CD4-positive, alpha-beta T cell (primary cell): ENCODE data around the gene FKBP5. TPM values are rescaled to one million over a fixed set of nuclear protein-coding genes. Genes with fewer than 3 reads are reported as not detected.

Source experiments
- ATAC-seq: fragments of 200-7000 bp; cut with Tn5 transposase; one replicate; pipeline ENCODE4 v1.10.0; 2022; ENCODE audit warnings: mild to moderate bottlenecking; ENCODE audit not compliant: poor library complexity
- CTCF ChIA-PET: fragments of 350-600 bp; sonication (Branson Sonifier 250); formaldehyde crosslinking; loops from one replicate; lab custom pipeline; 2021; ENCODE audit warnings: antibody characterized with exemption, inconsistent platforms; lab: Charles Lee
- POLR2A ChIA-PET: fragments of 350-600 bp; sonication (Branson Sonifier 250); formaldehyde crosslinking; loops from one replicate; lab custom pipeline; 2021; ENCODE audit warnings: antibody characterized with exemption, inconsistent platforms; lab: Charles Lee
- DNase-seq, 14 experiments: peaks; one replicate each; pipeline ENCODE4 v3.0.0-alpha.2; 2013 to 2020; ENCODE audit warnings: mixed read lengths in 2 of 14
- H3K27ac ChIP-seq, 2 donors: one replicate each; pipeline versions ENCODE4 v1.5.1 to v1.7.0; 2013; ENCODE audit warnings: low read length in 2 of 2, low read depth in 1 of 2, mild to moderate bottlenecking in 1 of 2
- H3K27me3 ChIP-seq, 2 experiments: 1 replicate in 1 of 2; 2 replicates in 1 of 2; pipeline versions ENCODE4 v1.6.1 to v1.7.0; 2013; ENCODE audit warnings: low read length in 2 of 2, control low read depth in 1 of 2, mild to moderate bottlenecking in 1 of 2, moderate library complexity in 1 of 2; ENCODE audit not compliant: insufficient read depth in 2 of 2, control insufficient read depth in 1 of 2
- H3K36me3 ChIP-seq: one replicate; pipeline ENCODE4 v1.6.1; 2013; ENCODE audit warnings: low read length, control low read depth; ENCODE audit not compliant: insufficient read depth
- H3K4me1 ChIP-seq: one replicate; pipeline ENCODE4 v1.6.1; 2013; ENCODE audit warnings: low read length, control low read depth; ENCODE audit not compliant: insufficient read depth
- H3K4me3 ChIP-seq: one replicate; pipeline ENCODE4 v1.5.1; 2013; ENCODE audit warnings: mild to moderate bottlenecking, low read length, moderate library complexity
- H3K9me3 ChIP-seq, 2 experiments: 1 replicate in 1 of 2; 2 replicates in 1 of 2; pipeline versions ENCODE4 v1.6.1 to v1.7.0; 2013; ENCODE audit warnings: low read length in 2 of 2, mild to moderate bottlenecking in 2 of 2, control low read depth in 1 of 2, moderate library complexity in 1 of 2; ENCODE audit not compliant: control insufficient read depth in 1 of 2, insufficient read depth in 1 of 2
- H3K27ac Mint-ChIP-seq: one replicate; pipeline ENCODE4 v1.8.0; 2020; ENCODE audit warnings: mixed read lengths
- H3K27me3 Mint-ChIP-seq: one replicate; pipeline ENCODE4 v1.8.0; 2021; ENCODE audit warnings: mixed read lengths
- H3K36me3 Mint-ChIP-seq: one replicate; pipeline ENCODE4 v1.8.0; 2021; ENCODE audit warnings: low read depth, mixed read lengths
- H3K4me1 Mint-ChIP-seq: one replicate; pipeline ENCODE4 v1.8.0; 2021; ENCODE audit warnings: low read depth, mixed read lengths
- H3K4me3 Mint-ChIP-seq: one replicate; pipeline ENCODE4 v1.8.0; 2020; ENCODE audit warnings: mild to moderate bottlenecking, mixed read lengths
- H3K9me3 Mint-ChIP-seq: one replicate; pipeline ENCODE4 v1.8.0; 2020; ENCODE audit warnings: mixed read lengths
- intact Hi-C, 2 experiments: fragments of 100-400 bp; cut with DNase I in 1 of 2; cut with micrococcal nuclease in 1 of 2; formaldehyde crosslinking; loops; one replicate each; pipeline versions ENCODE4 v1.15.1 to v1.9.0; 2023 to 2025; cut with DNase I, micrococcal nuclease
- total RNA-seq, 174 experiments: library from RNA in 2 of 174; stranded (reverse) in 2 of 174; gene quantifications; one replicate each; pipeline ENCODE4 v1.2.3 and lab custom pipeline; 2021 to 2026
- TF ChIP-seq, protein P1 (sequence below): fragments of 200-600 bp; IDR thresholded peaks from one replicate; pipeline ENCODE4 v1.8.0; 2022; ENCODE audit warnings: antibody characterized with exemption, mild to moderate bottlenecking

The FKBP5 gene
- total RNA-seq, 2 experiments from 2014 or later = 72.6 to 75.9 TPM

DNA sequence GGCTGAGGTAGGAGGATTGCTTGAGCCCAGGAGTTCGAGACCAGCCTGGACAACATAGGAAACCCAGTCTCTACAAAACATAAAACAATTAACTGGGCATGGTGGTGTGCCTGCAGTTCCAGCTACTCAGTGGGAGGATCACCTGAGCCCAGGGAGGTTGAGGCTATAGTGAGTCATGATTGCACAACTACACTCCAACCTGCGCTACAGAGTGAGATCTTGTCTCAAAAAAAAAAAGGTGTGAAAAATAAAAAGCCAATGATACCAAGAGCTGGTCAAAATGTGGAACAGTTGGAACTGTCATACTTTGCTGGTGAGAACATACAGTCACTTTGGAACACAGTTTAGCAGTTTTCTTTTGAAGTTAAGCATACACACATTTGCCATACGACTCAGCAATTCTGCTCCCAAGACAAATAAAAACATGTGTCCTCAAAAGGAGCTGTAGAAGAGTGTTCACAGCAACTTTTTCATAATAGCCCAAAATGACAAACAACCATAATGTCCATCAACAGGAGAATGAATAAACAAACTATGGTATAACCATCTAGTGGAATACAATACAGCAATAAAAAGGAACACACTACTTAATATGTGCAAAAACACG lies 21.6 kb upstream of the FKBP5 start:
- Mint-ChIP-seq H3K27me3 (no peaks in the 10 kb centered on the region), H3K4me3 (no peak overlapping the region), H3K36me3 (no peaks in the 10 kb centered on the region), H3K27ac (no peak overlapping the region), H3K9me3 (no peaks in the 10 kb centered on the region), H3K4me1 (peaks cover 25% of the 10 kb centered on the region)
- intact Hi-C loops = no loop called here
- Histone ChIP-seq H3K27ac (no peak overlapping the region), H3K27me3 (no peaks in the 10 kb centered on the region), H3K4me1 (peaks cover 23% of the 10 kb centered on the region), H3K36me3 (no peaks in the 10 kb centered on the region), H3K4me3 (no peak overlapping the region), H3K9me3 (no peaks in the 10 kb centered on the region)
- DNase-seq (peak in 4 of 14 experiments; percentile 34 to 62 (median 46)), ATAC-seq (peak; percentile 58)
- ChIA-PET POLR2A (interaction anchor here (0.6 to 1.0 kb wide), 2 partner anchors 20 to 23 kb away, joined by 3 read pairs; no protein-coding TSS in a partner anchor), CTCF (interaction anchor here (0.7 to 1.3 kb wide), 3 partner anchors 19 to 86 kb away, joined by 3 to 4 read pairs (median 3); no protein-coding TSS in a partner anchor)
- TF ChIP-seq, protein P1, sequence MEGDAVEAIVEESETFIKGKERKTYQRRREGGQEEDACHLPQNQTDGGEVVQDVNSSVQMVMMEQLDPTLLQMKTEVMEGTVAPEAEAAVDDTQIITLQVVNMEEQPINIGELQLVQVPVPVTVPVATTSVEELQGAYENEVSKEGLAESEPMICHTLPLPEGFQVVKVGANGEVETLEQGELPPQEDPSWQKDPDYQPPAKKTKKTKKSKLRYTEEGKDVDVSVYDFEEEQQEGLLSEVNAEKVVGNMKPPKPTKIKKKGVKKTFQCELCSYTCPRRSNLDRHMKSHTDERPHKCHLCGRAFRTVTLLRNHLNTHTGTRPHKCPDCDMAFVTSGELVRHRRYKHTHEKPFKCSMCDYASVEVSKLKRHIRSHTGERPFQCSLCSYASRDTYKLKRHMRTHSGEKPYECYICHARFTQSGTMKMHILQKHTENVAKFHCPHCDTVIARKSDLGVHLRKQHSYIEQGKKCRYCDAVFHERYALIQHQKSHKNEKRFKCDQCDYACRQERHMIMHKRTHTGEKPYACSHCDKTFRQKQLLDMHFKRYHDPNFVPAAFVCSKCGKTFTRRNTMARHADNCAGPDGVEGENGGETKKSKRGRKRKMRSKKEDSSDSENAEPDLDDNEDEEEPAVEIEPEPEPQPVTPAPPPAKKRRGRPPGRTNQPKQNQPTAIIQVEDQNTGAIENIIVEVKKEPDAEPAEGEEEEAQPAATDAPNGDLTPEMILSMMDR = no peak

DNA sequence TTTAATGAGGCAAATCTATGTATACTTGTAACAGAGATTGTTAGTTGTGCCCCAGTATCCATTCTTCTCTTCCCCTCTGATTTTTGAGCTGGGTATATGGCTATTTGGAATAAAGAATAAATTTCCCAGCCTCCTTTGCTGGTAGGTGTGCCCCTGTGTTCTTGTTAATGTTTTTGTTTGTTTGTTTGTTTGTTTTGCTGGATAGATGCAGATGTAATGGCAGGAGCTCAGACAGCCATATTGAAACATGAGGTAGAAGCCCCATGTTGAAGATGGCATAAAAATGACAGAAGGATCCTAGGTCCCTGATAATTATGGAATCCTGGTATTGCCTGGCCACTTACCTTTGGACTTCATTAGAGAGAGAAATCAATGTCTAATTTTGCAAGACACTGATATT lies 19.9 kb upstream of the FKBP5 start:
- Histone ChIP-seq H3K36me3 (no peaks in the 10 kb centered on the region), H3K9me3 (no peaks in the 10 kb centered on the region), H3K27ac (no peak overlapping the region), H3K27me3 (no peaks in the 10 kb centered on the region), H3K4me3 (no peak overlapping the region), H3K4me1 (peaks cover 22% of the 10 kb centered on the region)
- Mint-ChIP-seq H3K4me3 (no peak overlapping the region), H3K36me3 (no peaks in the 10 kb centered on the region), H3K27ac (no peak overlapping the region), H3K4me1 (peaks cover 20% of the 10 kb centered on the region), H3K27me3 (no peaks in the 10 kb centered on the region), H3K9me3 (no peaks in the 10 kb centered on the region)
- TF ChIP-seq, protein P1 = no peak
- intact Hi-C loops = no loop called here
- DNase-seq = no peak
- ATAC-seq = no peak
- POLR2A ChIA-PET = no interaction called here
- CTCF ChIA-PET = no interaction called here

DNA sequence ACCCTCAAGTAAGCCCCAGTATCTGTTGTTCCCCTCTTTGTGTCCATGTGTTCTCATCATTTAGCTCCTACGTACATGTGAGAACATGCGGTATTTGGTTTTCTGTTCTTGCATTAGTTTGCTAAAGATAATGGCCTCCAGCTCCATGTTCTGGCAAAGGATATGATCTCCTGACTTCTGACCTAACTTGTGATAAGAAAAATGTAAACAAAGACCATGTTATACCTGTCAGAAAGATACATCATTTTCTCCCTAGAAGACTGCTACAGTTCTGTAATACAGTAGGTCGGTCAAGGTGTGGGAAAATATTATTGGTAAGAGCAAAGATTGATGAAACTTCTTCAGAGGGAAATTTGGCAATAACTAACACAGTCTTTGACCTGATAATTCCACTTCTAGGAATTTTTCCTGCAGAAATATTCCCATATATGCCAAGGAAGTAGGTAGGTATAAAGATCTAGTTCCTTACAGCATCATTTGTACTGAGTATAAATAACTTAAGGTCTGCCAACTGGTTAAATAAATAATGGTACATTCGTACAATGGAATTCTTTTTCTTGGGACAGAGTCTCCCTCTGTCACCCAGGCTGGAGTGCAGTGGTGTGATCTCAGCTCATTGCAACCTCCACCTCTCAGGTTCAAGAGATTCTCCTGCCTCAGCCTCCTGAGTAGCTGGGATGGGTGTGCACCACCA lies 19.1 kb upstream of the FKBP5 start:
- DNase-seq (no peak), ATAC-seq (no peak)
- Histone ChIP-seq H3K4me3 (no peak overlapping the region), H3K27ac (no peak overlapping the region), H3K27me3 (no peaks in the 10 kb centered on the region), H3K9me3 (no peaks in the 10 kb centered on the region), H3K4me1 (peaks cover 15% of the 10 kb centered on the region), H3K36me3 (no peaks in the 10 kb centered on the region)
- TF ChIP-seq, protein P1 = no peak
- intact Hi-C loops = no loop called here
- H3K27me3 Mint-ChIP-seq = no peaks in the 10 kb centered on the region
- H3K36me3 Mint-ChIP-seq = no peaks in the 10 kb centered on the region
- H3K4me3 Mint-ChIP-seq = no peak overlapping the region
- H3K4me1 Mint-ChIP-seq = peaks cover 14% of the 10 kb centered on the region
- no peak overlapping the region for H3K27ac Mint-ChIP-seq
- CTCF ChIA-PET = no interaction called here
- POLR2A ChIA-PET = no interaction called here
- H3K9me3 Mint-ChIP-seq = no peaks in the 10 kb centered on the region
